Sigmoid colon (tissue), 7 donors: ENCODE measurements around the gene TSPAN15. TPM values are rescaled to one million over a fixed set of nuclear protein-coding genes. Genes with fewer than 3 reads are reported as not detected.

Experiments used
- DNase-seq: peaks from one replicate; pipeline ENCODE4 v3.0.0-alpha.2; 2019
- H3K27ac ChIP-seq, 4 donors: fragments of 200-600 bp; sonication (generic); one replicate each; pipeline ENCODE4 v1.5.1; 2016 to 2019; ENCODE audit warnings: mild to moderate bottlenecking in 1 of 4
- H3K27me3 ChIP-seq, 3 donors: fragments of 200-600 bp; sonication (generic); one replicate each; pipeline ENCODE4 v1.5.1; 2019; ENCODE audit warnings: mild to moderate bottlenecking in 1 of 3
- H3K36me3 ChIP-seq, 4 donors: fragments of 200-600 bp; sonication (generic); one replicate each; pipeline ENCODE4 v1.5.1; 2016 to 2019
- H3K4me1 ChIP-seq, 4 donors: fragments of 200-600 bp; sonication (generic); one replicate each; pipeline ENCODE4 v1.5.1; 2017 to 2019
- H3K4me3 ChIP-seq, 4 donors: fragments of 200-600 bp; sonication (generic); one replicate each; pipeline ENCODE4 v1.5.1; 2017 to 2019; ENCODE audit warnings: mild to moderate bottlenecking in 2 of 4, moderate library complexity in 1 of 4
- H3K9me3 ChIP-seq, 4 donors: fragments of 200-600 bp in 3 of 4; sonication (generic) in 3 of 4; one replicate each; pipeline versions ENCODE4 v1.5.1 to v1.6.1; 2013 to 2019
- CTCF ChIP-seq, 4 experiments: fragments of 450-650 bp in 3 of 4; fragments of 200-600 bp in 1 of 4; IDR thresholded peaks; one replicate each; pipeline ENCODE4 v1.5.1; 2016 to 2019; ENCODE audit warnings: antibody characterized with exemption in 4 of 4, mild to moderate bottlenecking in 3 of 4, moderate library complexity in 2 of 4
- EP300 ChIP-seq, 4 donors: sonication (generic); formaldehyde crosslinking; IDR thresholded peaks; one replicate each; pipeline ENCODE4 v1.6.1; 2017; ENCODE audit warnings: antibody characterized with exemption in 4 of 4
- POLR2A ChIP-seq, 2 donors: fragments of 450-650 bp; IDR thresholded peaks; one replicate each; pipeline ENCODE4 v1.6.1; 2016; ENCODE audit warnings: antibody characterized with exemption in 2 of 2, mild to moderate bottlenecking in 2 of 2, moderate library complexity in 2 of 2
- POLR2AphosphoS5 ChIP-seq, 4 donors: sonication (generic); formaldehyde crosslinking; IDR thresholded peaks; one replicate each; pipeline ENCODE4 v1.6.1; 2017; ENCODE audit warnings: antibody characterized with exemption in 4 of 4
- WGBS, 2 donors: extraction: QIAGEN DNeasy Blood & Tissue Kit; methylation state at CpG; one replicate each; pipeline ENCODE4 v1.1.7; 2013; 5-methylcytosine and 5-hydroxymethylcytosine counted together
- intact Hi-C: fragments of 100-400 bp; cut with DNase I; formaldehyde crosslinking; loops from one replicate; pipeline ENCODE4 v1.15.1; 2023
- polyA plus RNA-seq, 3 donors: library from polyadenylated mRNA; stranded (reverse); fragments of 200-250 nt; gene quantifications; one replicate each; pipeline ENCODE4 v1.2.3, GENCODE V29; 2013
- total RNA-seq, 4 donors: library from RNA; depleted of rRNA; stranded (reverse); fragments of >200 nt; gene quantifications; one replicate each; pipeline ENCODE4 v1.1.0, GENCODE V29; 2016
- donor health status: healthy with polysubstance abuse.
- donor health status: Bipolar disorder and iron deficiency.
- donor health status: healthy.

TSPAN15 gene
- total and polyA plus RNA-seq, 7 donors: 43.0 to 100 (median 70.9) TPM

- TF ChIP-seq POLR2AphosphoS5 (IDR thresholded peaks at IDR 0.05): no peak
- TF ChIP-seq CTCF (IDR thresholded peaks at IDR 0.05): no peak
- no peak for TF ChIP-seq POLR2A (IDR thresholded peaks at IDR 0.05)
- TF ChIP-seq EP300 (IDR thresholded peaks at IDR 0.05): no peak
- 85 to 89% methylated on average over 9 of the region's 9 CpGs for WGBS, 2 donors
- H3K9me3 ChIP-seq: no peaks in the 10 kb centered on the region
- H3K27ac ChIP-seq: peak overlapping the region; percentile 82 to 93 (median 89)
- H3K36me3 ChIP-seq: peaks cover 0 to 32% (median 17%) of the 10 kb centered on the region in 4 donors
- H3K4me3 ChIP-seq: no peak overlapping the region
- no peaks in the 10 kb centered on the region for H3K27me3 ChIP-seq
- intact Hi-C loops: loop anchor here (5.0 to 10.0 kb wide), 2 partner anchors 53 to 175 kb away; no protein-coding TSS in a partner anchor
- DNase-seq: peak; percentile 54
- H3K4me1 ChIP-seq: peaks cover 0 to 64% (median 56%) of the 10 kb centered on the region in 4 donors
Observed at GRCh38 chr10:69499726-69500689, 48.7 kb downstream of the TSPAN15 start.

- 86 to 93% methylated on average over 12 of the region's 12 CpGs for WGBS, 2 donors
- Histone ChIP-seq H3K27me3 (no peaks in the 10 kb centered on the region), H3K27ac (peak overlapping the region; percentile 82 to 93 (median 89)), H3K9me3 (no peaks in the 10 kb centered on the region), H3K4me3 (no peak overlapping the region), H3K36me3 (peaks cover 0 to 32% (median 17%) of the 10 kb centered on the region in 4 donors), H3K4me1 (peaks cover 0 to 56% (median 51%) of the 10 kb centered on the region in 4 donors)
- peak; percentile 53 for DNase-seq
- TF ChIP-seq EP300 (IDR thresholded peaks at IDR 0.05) (no peak), POLR2A (IDR thresholded peaks at IDR 0.05) (no peak), POLR2AphosphoS5 (IDR thresholded peaks at IDR 0.05) (no peak), CTCF (IDR thresholded peaks at IDR 0.05) (no peak)
- intact Hi-C loops: loop anchor here (5.0 to 10.0 kb wide), 2 partner anchors 54 to 176 kb away; no protein-coding TSS in a partner anchor
Observed at GRCh38 chr10:69500864-69501468, 49.7 kb downstream of the TSPAN15 start.

DNA sequence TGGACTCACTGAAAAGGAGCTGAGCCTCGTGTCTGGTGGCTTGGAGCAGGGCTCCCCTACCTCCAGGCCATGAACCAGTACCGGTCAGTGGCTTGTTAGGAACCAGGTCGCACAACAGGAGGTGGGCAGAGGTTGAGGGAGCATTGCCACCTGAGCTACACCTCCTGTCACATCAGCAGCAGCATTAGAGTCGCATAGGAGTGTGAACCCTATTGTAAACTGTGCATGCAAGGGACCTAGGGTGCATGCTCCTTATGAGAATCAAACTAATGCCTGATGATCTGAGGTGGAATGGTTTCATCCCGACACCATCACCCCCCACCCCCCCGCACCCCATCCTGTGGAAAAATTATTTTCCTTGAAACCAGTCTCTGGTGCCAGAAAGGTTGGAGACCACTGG is 50.4 kb downstream of the TSPAN15 start:
- WGBS, 2 donors: 93 to 96% methylated on average over 6 of the region's 6 CpGs
- peaks cover 0 to 32% (median 17%) of the 10 kb centered on the region in 4 donors for H3K36me3 ChIP-seq
- no peaks in the 10 kb centered on the region for H3K9me3 ChIP-seq
- H3K27me3 ChIP-seq: no peaks in the 10 kb centered on the region
- H3K4me3 ChIP-seq: no peak overlapping the region
- DNase-seq: peak; percentile 25
- TF ChIP-seq CTCF (IDR thresholded peaks at IDR 0.05) (no peak), EP300 (IDR thresholded peaks at IDR 0.05) (no peak), POLR2A (IDR thresholded peaks at IDR 0.05) (no peak), POLR2AphosphoS5 (IDR thresholded peaks at IDR 0.05) (no peak)
- peak overlapping the region; percentile 8 to 93 (median 89) for H3K27ac ChIP-seq
- intact Hi-C loops: loop anchor here (5.0 to 10.0 kb wide), 2 partner anchors 54 to 177 kb away; no protein-coding TSS in a partner anchor
- H3K4me1 ChIP-seq: peaks cover 0 to 56% (median 51%) of the 10 kb centered on the region in 4 donors

DNA sequence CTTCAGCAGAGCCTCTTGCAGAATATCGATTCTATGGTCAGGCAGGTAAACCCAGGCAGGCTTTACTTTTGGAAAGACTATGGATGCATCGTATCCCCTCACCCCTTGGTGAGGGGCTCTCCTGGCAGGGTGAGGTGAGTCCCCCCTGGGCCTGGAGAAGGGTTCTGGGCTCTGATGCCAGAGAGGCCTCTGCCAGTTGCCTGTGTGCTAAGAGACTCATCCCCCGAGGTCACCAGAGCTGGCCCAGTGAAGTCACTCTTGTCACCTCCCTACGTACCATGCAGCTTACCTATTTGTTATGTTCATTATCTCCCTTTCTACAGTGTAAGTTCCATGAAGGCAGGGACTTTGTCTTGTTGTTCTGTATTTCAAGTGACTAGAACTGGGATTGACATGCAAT is 51.3 kb downstream of the TSPAN15 start:
- Histone ChIP-seq H3K4me1 (peaks cover 0 to 56% (median 51%) of the 10 kb centered on the region in 4 donors), H3K36me3 (peaks cover 0 to 32% (median 15%) of the 10 kb centered on the region in 4 donors)
- intact Hi-C loops: loop anchor here (5.0 to 10.0 kb wide), 2 partner anchors 55 to 178 kb away; no protein-coding TSS in a partner anchor

More for the DNA sequence above, 51.3 kb downstream of the TSPAN15 start:
- TF ChIP-seq POLR2AphosphoS5 (IDR thresholded peaks at IDR 0.05): no peak
- TF ChIP-seq POLR2A (IDR thresholded peaks at IDR 0.05): no peak
- TF ChIP-seq CTCF (IDR thresholded peaks at IDR 0.05): no peak
- no peak for TF ChIP-seq EP300 (IDR thresholded peaks at IDR 0.05)
- DNase-seq: no peak
- Histone ChIP-seq H3K27ac (peak overlapping the region in 3 of 4 donors; percentile 32 to 93 (median 88)), H3K9me3 (no peaks in the 10 kb centered on the region), H3K4me3 (no peak overlapping the region), H3K27me3 (no peaks in the 10 kb centered on the region)
- WGBS, 2 donors: 93 to 95% methylated on average over 4 of the region's 4 CpGs
